ENCODE measurements around the gene QSER1. TPM values are rescaled to one million over a fixed set of nuclear protein-coding genes. Genes with fewer than 3 reads are reported as not detected.
A peak's percentile ranks its signal among the peaks of the same experiment; 100 is the strongest.

Gene QSER1
- total and polyA plus RNA-seq, 2 experiments from 2014 or later: 3.7 to 27.1 TPM

- 36% methylated on average over 1 of the region's 1 CpG for WGBS (ENCODE audit: low lambda C conversion rate, missing lambda C conversion rate)
- H3K36me3 ChIP-seq (replicated peaks; ENCODE audit: insufficient read depth, low read depth): no peaks in the 10 kb centered on the region
- peak overlapping the region; percentile 99 for H3K27ac ChIP-seq
- H3K27me3 ChIP-seq: no peaks in the 10 kb centered on the region
- DNase-seq (ENCODE audit: low spot score): no peak
- no peaks in the 10 kb centered on the region for H3K9me3 ChIP-seq (ENCODE audit: low read depth)
- peaks cover 21% of the 10 kb centered on the region for H4K20me1 ChIP-seq (ENCODE audit: insufficient read depth, poor library complexity, severe bottlenecking)
- H3K79me2 ChIP-seq: peaks cover 69% of the 10 kb centered on the region
- peak overlapping the region; percentile 79 for H3K4me2 ChIP-seq
- no peaks in the 10 kb centered on the region for H3K9me2 ChIP-seq (replicated peaks; ENCODE audit: insufficient read depth)
- no peak overlapping the region for H3K4me3 ChIP-seq
- H3K4me1 ChIP-seq (ENCODE audit: insufficient read depth): peaks cover 10% of the 10 kb centered on the region
- no peak for TF ChIP-seq CTCF (IDR thresholded peaks at IDR 0.05; ENCODE audit: poor library complexity)
- TF ChIP-seq EZH2 (IDR thresholded peaks at IDR 0.05; ENCODE audit: borderline replicate concordance): no peak
- no peak for TF ChIP-seq EZH2phosphoT487 (IDR thresholded peaks at IDR 0.05; ENCODE audit: low read depth, severe bottlenecking, unreplicated experiment)
- no peak overlapping the region for H2AFZ ChIP-seq
Measured at GRCh38 chr11:32895471-32895870, 2.9 kb downstream of the QSER1 start.

- no peak for DNase-seq (ENCODE audit: low spot score)
- H3K9me2 ChIP-seq (replicated peaks; ENCODE audit: insufficient read depth): no peaks in the 10 kb centered on the region
- peaks cover 4% of the 10 kb centered on the region for H3K4me1 ChIP-seq (ENCODE audit: insufficient read depth)
- no peaks in the 10 kb centered on the region for H3K27me3 ChIP-seq
- no peaks in the 10 kb centered on the region for H3K9me3 ChIP-seq (ENCODE audit: low read depth)
- TF ChIP-seq CTCF (IDR thresholded peaks at IDR 0.05; ENCODE audit: poor library complexity): no peak
- TF ChIP-seq EZH2phosphoT487 (IDR thresholded peaks at IDR 0.05; ENCODE audit: low read depth, severe bottlenecking, unreplicated experiment): no peak
- no peak for TF ChIP-seq EZH2 (IDR thresholded peaks at IDR 0.05; ENCODE audit: borderline replicate concordance)
- no peak overlapping the region for H2AFZ ChIP-seq
- H3K36me3 ChIP-seq (replicated peaks; ENCODE audit: insufficient read depth, low read depth): no peaks in the 10 kb centered on the region
- WGBS (ENCODE audit: low lambda C conversion rate, missing lambda C conversion rate): 79% methylated on average over 1 of the region's 1 CpG
- H4K20me1 ChIP-seq (ENCODE audit: insufficient read depth, poor library complexity, severe bottlenecking): peaks cover 29% of the 10 kb centered on the region
- no peak overlapping the region for H3K27ac ChIP-seq
- no peak overlapping the region for H3K4me2 ChIP-seq
- H3K4me3 ChIP-seq: no peak overlapping the region
- peaks cover 85% of the 10 kb centered on the region for H3K79me2 ChIP-seq
Measured at GRCh38 chr11:32897103-32897502, 4.5 kb downstream of the QSER1 start.

- Histone ChIP-seq H3K4me3 (no peak overlapping the region), H3K9me3 (ENCODE audit: low read depth) (no peaks in the 10 kb centered on the region), H3K79me2 (peaks cover 100% of the 10 kb centered on the region), H3K9me2 (replicated peaks; ENCODE audit: insufficient read depth) (no peaks in the 10 kb centered on the region), H3K4me1 (ENCODE audit: insufficient read depth) (peaks cover 4% of the 10 kb centered on the region), H3K4me2 (no peak overlapping the region), H2AFZ (no peak overlapping the region), H4K20me1 (ENCODE audit: insufficient read depth, poor library complexity, severe bottlenecking) (peaks cover 45% of the 10 kb centered on the region), H3K36me3 (replicated peaks; ENCODE audit: insufficient read depth, low read depth) (no peaks in the 10 kb centered on the region), H3K27ac (no peak overlapping the region), H3K27me3 (no peaks in the 10 kb centered on the region)
- TF ChIP-seq EZH2 (IDR thresholded peaks at IDR 0.05; ENCODE audit: borderline replicate concordance) (no peak), CTCF (IDR thresholded peaks at IDR 0.05; ENCODE audit: poor library complexity) (no peak), EZH2phosphoT487 (IDR thresholded peaks at IDR 0.05; ENCODE audit: low read depth, severe bottlenecking, unreplicated experiment) (no peak)
- DNase-seq (ENCODE audit: low spot score): no peak
Measured at GRCh38 chr11:32899438-32899837, 6.8 kb downstream of the QSER1 start.
